ENCODE results near the gene RFX3.

The RFX3 gene

GRCh38 chr9:3403315-3403714 is 122.5 kb downstream of the RFX3 start:
- H3K9me3 ChIP-seq (ENCODE audit: control insufficient read depth, low read length): no peaks in the 10 kb centered on the region
- 91% methylated on average over 1 of the region's 1 CpG for WGBS, 2 experiments
- H3K4me1 ChIP-seq (ENCODE audit: control insufficient read depth, insufficient read depth, low read length): peaks cover 9% of the 10 kb centered on the region
- no peaks in the 10 kb centered on the region for H3K36me3 ChIP-seq (ENCODE audit: control insufficient read depth, insufficient read depth, low read length)
- no peaks in the 10 kb centered on the region for H3K27me3 ChIP-seq (ENCODE audit: control insufficient read depth, insufficient read depth, low read length, poor library complexity, severe bottlenecking)
- no peak overlapping the region for H3K27ac ChIP-seq (ENCODE audit: insufficient read depth, low read depth, low read length, poor library complexity, severe bottlenecking)
- H3K4me3 ChIP-seq (ENCODE audit: insufficient read depth, low read depth, low read length): no peak overlapping the region

- Histone ChIP-seq H3K9me3 (ENCODE audit: control insufficient read depth, low read length) (no peaks in the 10 kb centered on the region), H3K36me3 (ENCODE audit: control insufficient read depth, insufficient read depth, low read length) (no peaks in the 10 kb centered on the region), H3K27me3 (ENCODE audit: control insufficient read depth, insufficient read depth, low read length, poor library complexity, severe bottlenecking) (no peaks in the 10 kb centered on the region), H3K27ac (ENCODE audit: insufficient read depth, low read depth, low read length, poor library complexity, severe bottlenecking) (no peak overlapping the region), H3K4me1 (ENCODE audit: control insufficient read depth, insufficient read depth, low read length) (peaks cover 9% of the 10 kb centered on the region), H3K4me3 (ENCODE audit: insufficient read depth, low read depth, low read length) (no peak overlapping the region)
- WGBS, 2 experiments: 79 to 81% methylated on average over 6 to 7 of the region's 7 CpGs
Measured at GRCh38 chr9:3401221-3401954, 124.4 kb downstream of the RFX3 start.

- no peak overlapping the region for H3K4me3 ChIP-seq (ENCODE audit: insufficient read depth, low read depth, low read length)
- no peaks in the 10 kb centered on the region for H3K9me3 ChIP-seq (ENCODE audit: control insufficient read depth, low read length)
- 92 to 100% methylated on average over 2 of the region's 2 CpGs for WGBS, 2 experiments
- H3K36me3 ChIP-seq (ENCODE audit: control insufficient read depth, insufficient read depth, low read length): no peaks in the 10 kb centered on the region
- H3K27me3 ChIP-seq (ENCODE audit: control insufficient read depth, insufficient read depth, low read length, poor library complexity, severe bottlenecking): no peaks in the 10 kb centered on the region
- H3K27ac ChIP-seq (ENCODE audit: insufficient read depth, low read depth, low read length, poor library complexity, severe bottlenecking): no peak overlapping the region
- H3K4me1 ChIP-seq (ENCODE audit: control insufficient read depth, insufficient read depth, low read length): peaks cover 9% of the 10 kb centered on the region
Measured at GRCh38 chr9:3398232-3398648, 127.6 kb downstream of the RFX3 start.

- no peaks in the 10 kb centered on the region for H3K9me3 ChIP-seq (ENCODE audit: control insufficient read depth, low read length)
- no peak overlapping the region for H3K27ac ChIP-seq (ENCODE audit: insufficient read depth, low read depth, low read length, poor library complexity, severe bottlenecking)
- H3K4me3 ChIP-seq (ENCODE audit: insufficient read depth, low read depth, low read length): no peak overlapping the region
- peaks cover 9% of the 10 kb centered on the region for H3K4me1 ChIP-seq (ENCODE audit: control insufficient read depth, insufficient read depth, low read length)
- WGBS, 2 experiments: 100% methylated on average over 1 to 2 of the region's 2 CpGs
- no peaks in the 10 kb centered on the region for H3K36me3 ChIP-seq (ENCODE audit: control insufficient read depth, insufficient read depth, low read length)
- H3K27me3 ChIP-seq (ENCODE audit: control insufficient read depth, insufficient read depth, low read length, poor library complexity, severe bottlenecking): no peaks in the 10 kb centered on the region
Measured at GRCh38 chr9:3397766-3398165, 128.0 kb downstream of the RFX3 start.

- WGBS, 2 experiments: 97 to 99% methylated on average over 2 of the region's 2 CpGs
- Histone ChIP-seq H3K27ac (ENCODE audit: insufficient read depth, low read depth, low read length, poor library complexity, severe bottlenecking) (no peak overlapping the region), H3K27me3 (ENCODE audit: control insufficient read depth, insufficient read depth, low read length, poor library complexity, severe bottlenecking) (no peaks in the 10 kb centered on the region), H3K4me3 (ENCODE audit: insufficient read depth, low read depth, low read length) (no peak overlapping the region), H3K9me3 (ENCODE audit: control insufficient read depth, low read length) (no peaks in the 10 kb centered on the region), H3K36me3 (ENCODE audit: control insufficient read depth, insufficient read depth, low read length) (peaks cover 12% of the 10 kb centered on the region), H3K4me1 (ENCODE audit: control insufficient read depth, insufficient read depth, low read length) (no peaks in the 10 kb centered on the region)
Measured at GRCh38 chr9:3391414-3391813, 134.4 kb downstream of the RFX3 start.

GRCh38 chr9:3386753-3387152 is 139.0 kb downstream of the RFX3 start:
- no peak overlapping the region for H3K27ac ChIP-seq (ENCODE audit: insufficient read depth, low read depth, low read length, poor library complexity, severe bottlenecking)
- no peaks in the 10 kb centered on the region for H3K4me1 ChIP-seq (ENCODE audit: control insufficient read depth, insufficient read depth, low read length)
- H3K9me3 ChIP-seq (ENCODE audit: control insufficient read depth, low read length): no peaks in the 10 kb centered on the region
- WGBS, 2 experiments: 91 to 97% methylated on average over 1 of the region's 1 CpG
- no peaks in the 10 kb centered on the region for H3K27me3 ChIP-seq (ENCODE audit: control insufficient read depth, insufficient read depth, low read length, poor library complexity, severe bottlenecking)
- peaks cover 16% of the 10 kb centered on the region for H3K36me3 ChIP-seq (ENCODE audit: control insufficient read depth, insufficient read depth, low read length)
- no peak overlapping the region for H3K4me3 ChIP-seq (ENCODE audit: insufficient read depth, low read depth, low read length)

GRCh38 chr9:3385871-3386270 is 139.9 kb downstream of the RFX3 start:
- Histone ChIP-seq H3K4me3 (ENCODE audit: insufficient read depth, low read depth, low read length) (no peak overlapping the region), H3K4me1 (ENCODE audit: control insufficient read depth, insufficient read depth, low read length) (no peaks in the 10 kb centered on the region), H3K9me3 (ENCODE audit: control insufficient read depth, low read length) (no peaks in the 10 kb centered on the region), H3K27me3 (ENCODE audit: control insufficient read depth, insufficient read depth, low read length, poor library complexity, severe bottlenecking) (no peaks in the 10 kb centered on the region), H3K27ac (ENCODE audit: insufficient read depth, low read depth, low read length, poor library complexity, severe bottlenecking) (no peak overlapping the region), H3K36me3 (ENCODE audit: control insufficient read depth, insufficient read depth, low read length) (peaks cover 12% of the 10 kb centered on the region)
- 80 to 100% methylated on average over 1 of the region's 1 CpG for WGBS, 2 experiments

GRCh38 chr9:3371842-3372241 is 154.0 kb downstream of the RFX3 start:
- WGBS, 2 experiments: 97 to 98% methylated on average over 1 to 2 of the region's 2 CpGs
- Histone ChIP-seq H3K9me3 (ENCODE audit: control insufficient read depth, low read length) (no peaks in the 10 kb centered on the region), H3K4me3 (ENCODE audit: insufficient read depth, low read depth, low read length) (no peak overlapping the region), H3K4me1 (ENCODE audit: control insufficient read depth, insufficient read depth, low read length) (no peaks in the 10 kb centered on the region), H3K27ac (ENCODE audit: insufficient read depth, low read depth, low read length, poor library complexity, severe bottlenecking) (no peak overlapping the region), H3K36me3 (ENCODE audit: control insufficient read depth, insufficient read depth, low read length) (no peaks in the 10 kb centered on the region), H3K27me3 (ENCODE audit: control insufficient read depth, insufficient read depth, low read length, poor library complexity, severe bottlenecking) (no peaks in the 10 kb centered on the region)

- Histone ChIP-seq H3K27ac (ENCODE audit: insufficient read depth, low read depth, low read length, poor library complexity, severe bottlenecking) (no peak overlapping the region), H3K36me3 (ENCODE audit: control insufficient read depth, insufficient read depth, low read length) (no peaks in the 10 kb centered on the region), H3K4me3 (ENCODE audit: insufficient read depth, low read depth, low read length) (no peak overlapping the region), H3K4me1 (ENCODE audit: control insufficient read depth, insufficient read depth, low read length) (no peaks in the 10 kb centered on the region), H3K9me3 (ENCODE audit: control insufficient read depth, low read length) (no peaks in the 10 kb centered on the region), H3K27me3 (ENCODE audit: control insufficient read depth, insufficient read depth, low read length, poor library complexity, severe bottlenecking) (no peaks in the 10 kb centered on the region)
Measured at GRCh38 chr9:3370715-3371114, 155.1 kb downstream of the RFX3 start.

GRCh38 chr9:3367185-3367584 is 158.6 kb downstream of the RFX3 start:
- H3K9me3 ChIP-seq (ENCODE audit: control insufficient read depth, low read length): no peaks in the 10 kb centered on the region
- no peaks in the 10 kb centered on the region for H3K4me1 ChIP-seq (ENCODE audit: control insufficient read depth, insufficient read depth, low read length)
- H3K27ac ChIP-seq (ENCODE audit: insufficient read depth, low read depth, low read length, poor library complexity, severe bottlenecking): no peak overlapping the region
- WGBS, 2 experiments: 88 to 95% methylated on average over 2 of the region's 2 CpGs
- no peaks in the 10 kb centered on the region for H3K27me3 ChIP-seq (ENCODE audit: control insufficient read depth, insufficient read depth, low read length, poor library complexity, severe bottlenecking)
- no peaks in the 10 kb centered on the region for H3K36me3 ChIP-seq (ENCODE audit: control insufficient read depth, insufficient read depth, low read length)
- H3K4me3 ChIP-seq (ENCODE audit: insufficient read depth, low read depth, low read length): no peak overlapping the region
